HFF-Myc (cell line): Measurements from ENCODE around the gene COG3.
A peak's percentile ranks its signal among the peaks of the same experiment; 100 is the strongest.

Experiments used
- DNase-seq: peaks from one replicate; pipeline ENCODE4 v3.0.0-alpha.2; 2011; ENCODE audit warnings: low read depth; ENCODE audit errors: extremely low read depth
- H3K4me3 ChIP-seq: replicated peaks from 2 replicates; pipeline ENCODE4 v1.5.1; 2011; ENCODE audit warnings: low read depth, mild to moderate bottlenecking, control low read depth, low read length
- CTCF ChIP-seq: IDR thresholded peaks from 2 replicates; pipeline ENCODE4 v1.5.1; 2012; ENCODE audit warnings: mild to moderate bottlenecking, low read depth, low read length, control low read depth; ENCODE audit errors: missing control alignments

Gene COG3

GRCh38 chr13:45436953-45437352 lies 27.8 kb upstream of the COG3 start:
- TF ChIP-seq CTCF, result no peak
- H3K4me3 ChIP-seq, result no peak overlapping the region
- no peak for DNase-seq

GRCh38 chr13:45437947-45438346 lies 26.8 kb upstream of the COG3 start:
- H3K4me3 ChIP-seq, result no peak overlapping the region
- DNase-seq, result no peak
- no peak for TF ChIP-seq CTCF

GRCh38 chr13:45439008-45439407 lies 25.7 kb upstream of the COG3 start:
- no peak for DNase-seq
- H3K4me3 ChIP-seq, result no peak overlapping the region
- TF ChIP-seq CTCF, result no peak

- TF ChIP-seq CTCF, result no peak
- H3K4me3 ChIP-seq, result no peak overlapping the region
- DNase-seq, result no peak
These were observed 24.8 kb upstream of the COG3 start for GRCh38 chr13:45439781-45440462.

GRCh38 chr13:45441633-45442032 lies 23.1 kb upstream of the COG3 start:
- TF ChIP-seq CTCF, result peak; percentile 9
- no peak overlapping the region for H3K4me3 ChIP-seq
- DNase-seq, result no peak

GRCh38 chr13:45445053-45445452 lies 19.7 kb upstream of the COG3 start:
- no peak for TF ChIP-seq CTCF
- no peak for DNase-seq
- H3K4me3 ChIP-seq, result no peak overlapping the region

- DNase-seq, result no peak
- no peak for TF ChIP-seq CTCF
- no peak overlapping the region for H3K4me3 ChIP-seq
These were observed 18.6 kb upstream of the COG3 start for GRCh38 chr13:45446181-45446580.
